A549 treated with DMSO at 1 μM for 4 hours (cell line): ENCODE data around the gene FAM118B. TPM values are rescaled to one million over a fixed set of nuclear protein-coding genes. Genes with fewer than 3 reads are reported as not detected.

Source experiments
- total RNA-seq: library from RNA; stranded (reverse); fragments of 200-300 nt; extraction: Qiagen RNA extraction; gene quantifications from 5 replicates; pipeline ENCODE4 v1.2.3, GENCODE V29; 2022; ENCODE audit warnings: low read depth

FAM118B gene
- 13.7 to 18.5 TPM (median 15.8 TPM) in 5 replicates for total RNA-seq

DNA sequence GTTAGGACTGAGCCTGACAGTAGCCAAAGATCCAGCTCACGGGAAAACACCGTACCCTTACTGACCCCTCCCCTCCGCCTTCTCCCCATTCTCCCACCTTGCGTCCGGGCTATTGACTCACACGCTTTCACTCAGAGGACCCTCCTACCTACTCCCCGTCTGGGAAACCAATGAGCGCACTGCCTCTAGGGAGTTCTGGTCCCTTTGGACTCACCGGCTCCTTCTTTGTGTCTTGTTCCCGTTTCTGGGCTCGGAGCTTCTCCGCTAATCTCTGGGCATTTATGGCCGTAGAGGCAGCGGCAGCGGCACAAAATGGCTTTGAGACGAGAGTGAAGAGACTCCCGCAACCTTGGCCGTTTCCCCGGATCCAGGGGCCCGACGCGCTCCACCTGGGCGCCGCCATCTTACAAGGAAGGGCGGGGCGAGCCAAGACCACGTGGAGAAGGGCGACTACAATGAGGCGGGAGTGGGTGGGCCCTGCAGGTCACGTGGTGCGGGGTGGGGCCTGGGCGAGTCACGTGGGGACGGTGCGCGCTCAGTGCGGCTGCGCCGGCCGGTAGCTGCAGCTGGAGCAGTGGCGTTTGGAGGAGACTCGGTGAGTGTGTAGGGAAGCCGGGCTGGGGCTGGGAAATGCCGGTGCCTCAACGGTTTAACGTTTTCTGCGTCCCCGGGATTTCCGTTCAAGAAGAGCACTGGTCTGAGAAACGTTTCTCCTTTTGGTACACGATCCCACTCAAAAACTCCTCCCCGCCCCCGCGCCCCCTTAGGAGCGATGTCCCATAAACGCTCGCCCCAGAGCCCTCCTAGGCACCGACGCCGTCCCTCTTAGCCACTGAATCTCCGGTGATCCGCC, at the start of gene FAM118B, which contains the start of gene RPUSD4:
Gene FAM118B, plus strand, starts transcription at position 547 of the 853 bp plus-strand sequence. CDS start 23,220 bp downstream, outside the sequence.
Gene RPUSD4, minus strand, starts transcription at position 415 of the 853 bp plus-strand sequence. Its CDS starts 12 bp downstream, at position 403.

DNA sequence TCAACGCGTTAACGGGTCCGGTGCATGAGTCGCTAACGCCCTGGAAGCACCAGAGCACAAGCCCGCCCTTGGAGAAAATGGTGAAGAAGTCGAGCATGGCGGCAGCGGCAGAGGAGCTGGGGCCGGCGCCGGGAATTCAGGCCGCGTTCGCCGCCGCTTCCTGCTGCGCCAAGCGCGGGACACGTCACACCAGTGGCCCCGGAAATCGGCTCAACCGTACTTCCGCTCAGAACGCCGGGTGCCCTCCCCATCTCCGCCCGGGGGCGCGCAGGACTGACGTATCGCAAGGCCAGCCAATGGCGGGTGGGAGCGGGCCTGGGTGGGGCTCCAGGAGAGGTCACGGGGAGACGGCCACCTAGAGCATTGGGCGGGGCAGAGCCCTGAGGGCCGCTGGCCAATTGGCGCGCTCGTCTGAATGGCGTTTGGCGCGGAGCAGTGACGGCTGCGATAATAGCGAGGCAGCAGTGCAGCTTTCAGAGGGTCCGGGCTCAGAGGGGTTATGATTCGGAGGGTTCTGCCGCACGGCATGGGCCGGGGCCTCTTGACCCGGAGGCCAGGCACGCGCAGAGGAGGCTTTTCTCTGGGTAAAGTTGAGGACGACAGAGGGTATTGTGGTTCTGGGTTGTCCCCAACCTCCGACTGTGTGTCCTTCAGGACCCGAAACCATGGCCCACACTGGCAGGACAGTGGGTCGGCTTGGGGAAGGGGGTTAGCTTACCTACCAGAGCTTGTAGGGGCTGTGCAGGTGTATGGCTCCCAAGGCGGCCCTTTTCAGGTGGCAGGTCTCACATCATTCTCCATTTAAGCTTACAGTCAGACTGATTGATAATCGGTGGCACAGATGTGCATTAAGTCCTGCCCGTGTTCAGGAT, 57.4 kb downstream of the FAM118B start, which contains the start of the genes FOXRED1 and SRPRA:
Gene FOXRED1, plus strand, starts transcription at position 447 of the 872 bp plus-strand sequence. Its CDS starts 53 bp downstream, at position 500.
Gene SRPRA, minus strand, starts transcription at position 188 of the 872 bp plus-strand sequence. Its CDS starts 91 bp downstream, at position 97.

DNA sequence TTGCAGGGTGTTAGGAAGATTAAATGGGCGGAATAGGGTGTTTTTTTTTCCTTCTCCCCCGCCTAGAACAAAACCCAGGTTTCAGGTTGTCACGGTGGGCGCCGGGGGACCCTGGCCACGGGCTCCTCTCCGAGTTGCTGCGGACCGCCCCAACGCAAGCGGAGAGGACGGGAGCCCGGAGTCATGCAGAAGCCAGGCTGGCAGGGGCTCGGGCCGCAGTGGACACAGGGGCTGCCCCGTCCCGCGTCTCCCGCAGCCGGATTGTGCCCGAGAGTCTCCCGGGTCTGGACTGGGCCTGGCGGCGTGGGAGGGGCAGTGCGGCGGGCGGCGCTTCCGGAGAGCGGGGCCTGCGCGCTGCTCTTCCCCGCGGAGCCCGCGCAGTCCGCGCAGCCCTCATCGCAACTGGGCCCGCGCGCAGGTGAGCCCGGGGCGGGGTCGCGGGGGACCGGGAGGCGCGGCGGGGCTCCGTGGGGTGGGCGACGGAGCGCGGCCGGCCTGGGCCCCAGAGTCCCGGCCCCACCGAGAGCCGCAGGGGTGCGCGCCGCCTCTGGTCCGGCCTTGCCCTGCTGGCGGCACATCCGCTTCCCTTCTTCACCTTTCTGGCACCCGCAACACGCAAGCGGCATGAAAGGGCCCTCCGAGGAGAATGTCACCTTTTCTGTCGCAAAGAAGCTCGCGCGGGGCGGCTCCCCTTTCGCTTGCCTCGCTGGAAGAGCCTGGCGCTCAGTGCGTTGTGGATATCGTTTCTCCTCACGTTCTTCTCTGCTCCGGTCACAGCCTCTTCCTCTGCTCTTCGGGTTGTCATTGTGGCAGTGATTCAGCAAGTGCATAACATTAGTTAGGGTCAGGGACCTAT, 71.4 kb downstream of the FAM118B start, which contains the start of gene TIRAP:
Gene TIRAP, plus strand, starts transcription at position 358 of the 856 bp plus-strand sequence. CDS start 7,802 bp downstream, outside the sequence.

DNA sequence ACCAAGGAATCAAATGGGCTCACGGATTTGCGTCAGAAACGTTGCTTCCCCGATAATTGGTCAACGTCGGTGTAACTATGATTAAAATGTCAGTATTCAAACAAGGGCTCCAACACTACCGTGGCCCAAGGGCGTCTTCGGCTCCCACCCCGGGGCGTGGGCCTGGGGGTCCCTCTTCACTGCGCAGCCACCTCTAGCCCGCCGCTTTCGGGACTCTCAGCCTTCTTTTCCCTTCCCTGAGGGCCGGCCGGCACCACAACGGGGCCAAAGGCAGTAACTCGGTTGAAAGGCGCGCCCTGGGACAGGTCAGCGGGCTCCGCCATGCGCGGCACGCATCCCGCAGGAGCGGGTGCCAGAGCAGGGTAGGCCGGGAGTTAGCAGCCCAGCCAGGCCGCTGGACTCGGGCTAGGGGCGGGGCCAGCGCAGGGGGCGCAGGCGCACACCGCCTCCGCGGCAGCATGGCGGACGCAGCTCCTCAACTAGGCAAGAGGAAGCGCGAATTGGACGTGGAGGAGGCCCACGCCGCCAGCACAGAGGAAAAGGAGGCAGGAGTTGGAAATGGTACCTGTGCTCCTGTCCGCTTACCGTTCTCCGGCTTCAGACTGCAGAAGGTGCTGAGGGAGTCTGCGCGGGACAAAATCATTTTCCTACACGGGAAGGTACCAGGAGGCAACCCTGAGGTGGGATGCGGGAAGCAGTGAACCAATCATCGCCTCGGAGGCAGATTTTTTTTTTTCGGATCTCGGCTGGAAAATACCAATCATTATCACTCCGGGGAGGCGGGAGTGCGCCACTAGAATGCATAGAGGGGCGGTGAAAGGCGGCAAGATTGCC, 92.3 kb downstream of the FAM118B start, which contains the start of gene DCPS:
Gene DCPS, plus strand, starts transcription at position 438 of the 834 bp plus-strand sequence. Its CDS starts 21 bp downstream, at position 459.

Other genes with a start within 250 kb of the FAM118B start
- gene CDON, start 148.9 kb upstream of the FAM118B start, total RNA-seq, result 2.0 to 4.1 TPM (median 3.4 TPM) in 5 replicates
- gene RPUSD4, start 132 bp upstream of the FAM118B start, total RNA-seq, result 17.8 to 20.6 TPM (median 19.2 TPM) in 5 replicates
- gene SRPRA, start 57.1 kb downstream of the FAM118B start, total RNA-seq, result 62.0 to 70.6 TPM (median 65.6 TPM) in 5 replicates
- gene FOXRED1, start 57.4 kb downstream of the FAM118B start, total RNA-seq, result 21.1 to 24.5 TPM (median 23.8 TPM) in 5 replicates
- gene TIRAP, start 71.3 kb downstream of the FAM118B start, total RNA-seq, result 6.7 to 8.4 TPM (median 7.9 TPM) in 5 replicates
- gene DCPS, start 92.3 kb downstream of the FAM118B start, total RNA-seq, result 16.3 to 21.2 TPM (median 19.1 TPM) in 5 replicates
- gene ST3GAL4, start 143.9 kb downstream of the FAM118B start, total RNA-seq, result 24.7 to 29.7 TPM (median 25.7 TPM) in 5 replicates